MG63 (cell line): ENCODE data around the gene CYP24A1. TPM values are rescaled to one million over a fixed set of nuclear protein-coding genes. Genes with fewer than 3 reads are reported as not detected.

Source experiments
- DNase-seq: peaks from one replicate; pipeline ENCODE4 v3.0.0-alpha.2; 2020
- H3K27me3 ChIP-seq: fragments of 250-450 bp; sonication (Bioruptor Pico); 2 replicates; pipeline ENCODE4 v1.5.1; 2020; ENCODE audit warnings: mild to moderate bottlenecking, moderate library complexity
- H3K36me3 ChIP-seq: fragments of 250-450 bp; sonication (Bioruptor Pico); 2 replicates; pipeline ENCODE4 v1.5.1; 2020; ENCODE audit warnings: mild to moderate bottlenecking, moderate library complexity
- H3K4me3 ChIP-seq: fragments of 250-450 bp; sonication (Bioruptor Pico); 2 replicates; pipeline ENCODE4 v1.5.1; 2020; ENCODE audit warnings: mild to moderate bottlenecking, moderate library complexity
- H3K9me3 ChIP-seq: fragments of 250-450 bp; sonication (Bioruptor Pico); 2 replicates; pipeline ENCODE4 v1.5.1; 2020; ENCODE audit warnings: mild to moderate bottlenecking, moderate library complexity
- total RNA-seq: library from RNA; depleted of rRNA; stranded (reverse); fragments of >200 nt; shearing (Covaris generic); gene quantifications from 2 replicates; pipeline ENCODE4 v1.2.3, GENCODE V29; 2014; ENCODE audit warnings: low replicate concordance

The CYP24A1 gene
- total RNA-seq, 1 experiment from 2014 or later = not detected

- Histone ChIP-seq H3K27me3 (no peaks in the 10 kb centered on the region), H3K9me3 (no peaks in the 10 kb centered on the region; the same call in 1 of the 2 replicates), H3K36me3 (no peaks in the 10 kb centered on the region), H3K4me3 (no peak overlapping the region)
- DNase-seq = no peak
Measured at GRCh38 chr20:54116550-54117235, 57.1 kb downstream of the CYP24A1 start.

GRCh38 chr20:54115172-54115854, 58.5 kb downstream of the CYP24A1 start:
- H3K4me3 ChIP-seq = no peak overlapping the region
- no peaks in the 10 kb centered on the region for H3K27me3 ChIP-seq
- no peaks in the 10 kb centered on the region for H3K9me3 ChIP-seq
- no peak for DNase-seq
- H3K36me3 ChIP-seq = no peaks in the 10 kb centered on the region

- no peak for DNase-seq
- H3K9me3 ChIP-seq = no peaks in the 10 kb centered on the region
- H3K36me3 ChIP-seq = no peaks in the 10 kb centered on the region
- H3K4me3 ChIP-seq = no peak overlapping the region
- H3K27me3 ChIP-seq = no peaks in the 10 kb centered on the region
Measured at GRCh38 chr20:54114109-54114508, 59.7 kb downstream of the CYP24A1 start.

GRCh38 chr20:54113566-54113965, 60.2 kb downstream of the CYP24A1 start:
- no peak for DNase-seq
- no peaks in the 10 kb centered on the region for H3K36me3 ChIP-seq
- H3K27me3 ChIP-seq = no peaks in the 10 kb centered on the region
- no peak overlapping the region for H3K4me3 ChIP-seq
- H3K9me3 ChIP-seq = no peaks in the 10 kb centered on the region

- DNase-seq = no peak
- Histone ChIP-seq H3K36me3 (no peaks in the 10 kb centered on the region), H3K27me3 (no peaks in the 10 kb centered on the region)
Measured at GRCh38 chr20:54112221-54112884, 61.4 kb downstream of the CYP24A1 start.

GRCh38 chr20:54111460-54111859, 62.3 kb downstream of the CYP24A1 start:
- Histone ChIP-seq H3K36me3 (no peaks in the 10 kb centered on the region), H3K9me3 (no peaks in the 10 kb centered on the region), H3K4me3 (no peak overlapping the region), H3K27me3 (no peaks in the 10 kb centered on the region)
- no peak for DNase-seq

More at GRCh38 chr20:54112221-54112884, 61.4 kb downstream of the CYP24A1 start:
- no peaks in the 10 kb centered on the region for H3K9me3 ChIP-seq
- no peak overlapping the region for H3K4me3 ChIP-seq

- H3K9me3 ChIP-seq = no peaks in the 10 kb centered on the region
- no peak for DNase-seq
- H3K27me3 ChIP-seq = no peaks in the 10 kb centered on the region
- H3K4me3 ChIP-seq = no peak overlapping the region
- no peaks in the 10 kb centered on the region for H3K36me3 ChIP-seq
Measured at GRCh38 chr20:54110457-54110856, 63.3 kb downstream of the CYP24A1 start.

- Histone ChIP-seq H3K27me3 (no peaks in the 10 kb centered on the region), H3K9me3 (no peaks in the 10 kb centered on the region), H3K4me3 (no peak overlapping the region), H3K36me3 (no peaks in the 10 kb centered on the region)
- DNase-seq = no peak
Measured at GRCh38 chr20:54110041-54110440, 63.7 kb downstream of the CYP24A1 start.

- no peaks in the 10 kb centered on the region for H3K9me3 ChIP-seq
- H3K4me3 ChIP-seq = no peak overlapping the region
- DNase-seq = no peak
- H3K36me3 ChIP-seq = no peaks in the 10 kb centered on the region
- no peaks in the 10 kb centered on the region for H3K27me3 ChIP-seq
Measured at GRCh38 chr20:54108817-54109216, 65.0 kb downstream of the CYP24A1 start.

- H3K9me3 ChIP-seq = no peaks in the 10 kb centered on the region
- H3K4me3 ChIP-seq = no peak overlapping the region
- H3K27me3 ChIP-seq = no peaks in the 10 kb centered on the region
Measured at GRCh38 chr20:54108326-54108642, 65.5 kb downstream of the CYP24A1 start.

GRCh38 chr20:54107600-54108325, 66.0 kb downstream of the CYP24A1 start:
- Histone ChIP-seq H3K4me3 (no peak overlapping the region), H3K27me3 (no peaks in the 10 kb centered on the region), H3K36me3 (no peaks in the 10 kb centered on the region), H3K9me3 (no peaks in the 10 kb centered on the region)
- no peak for DNase-seq

More at GRCh38 chr20:54108326-54108642, 65.5 kb downstream of the CYP24A1 start:
- DNase-seq = no peak
- no peaks in the 10 kb centered on the region for H3K36me3 ChIP-seq

GRCh38 chr20:54107181-54107580, 66.6 kb downstream of the CYP24A1 start:
- Histone ChIP-seq H3K36me3 (no peaks in the 10 kb centered on the region), H3K27me3 (no peaks in the 10 kb centered on the region), H3K9me3 (no peaks in the 10 kb centered on the region), H3K4me3 (no peak overlapping the region)
- DNase-seq = no peak

GRCh38 chr20:54106162-54106561, 67.6 kb downstream of the CYP24A1 start:
- H3K4me3 ChIP-seq = no peak overlapping the region
- no peaks in the 10 kb centered on the region for H3K36me3 ChIP-seq
- no peaks in the 10 kb centered on the region for H3K27me3 ChIP-seq
- no peaks in the 10 kb centered on the region for H3K9me3 ChIP-seq
- no peak for DNase-seq

- no peaks in the 10 kb centered on the region for H3K27me3 ChIP-seq
- H3K9me3 ChIP-seq = no peaks in the 10 kb centered on the region
- H3K36me3 ChIP-seq = no peaks in the 10 kb centered on the region
- DNase-seq = no peak
- H3K4me3 ChIP-seq = no peak overlapping the region
Measured at GRCh38 chr20:54105653-54106052, 68.1 kb downstream of the CYP24A1 start.

- H3K4me3 ChIP-seq = no peak overlapping the region
- no peaks in the 10 kb centered on the region for H3K36me3 ChIP-seq
- H3K9me3 ChIP-seq = no peaks in the 10 kb centered on the region
- no peaks in the 10 kb centered on the region for H3K27me3 ChIP-seq
- DNase-seq = no peak
Measured at GRCh38 chr20:54104781-54105180, 69.0 kb downstream of the CYP24A1 start.

- no peak overlapping the region for H3K4me3 ChIP-seq
- H3K36me3 ChIP-seq = no peaks in the 10 kb centered on the region
- DNase-seq = no peak
- no peaks in the 10 kb centered on the region for H3K27me3 ChIP-seq
- H3K9me3 ChIP-seq = no peaks in the 10 kb centered on the region
Measured at GRCh38 chr20:54103762-54104600, 69.8 kb downstream of the CYP24A1 start.
